Left hindlimb (tissue), 1 donor: ENCODE data around the gene C14orf93.

Source experiments
- DNase-seq: peaks from one replicate; pipeline ENCODE4 v3.0.0-alpha.2; 2018

C14orf93 gene

GRCh38 chr14:23044840-23045239 lies 34.9 kb upstream of the C14orf93 start:
- DNase-seq: no peak

DNA sequence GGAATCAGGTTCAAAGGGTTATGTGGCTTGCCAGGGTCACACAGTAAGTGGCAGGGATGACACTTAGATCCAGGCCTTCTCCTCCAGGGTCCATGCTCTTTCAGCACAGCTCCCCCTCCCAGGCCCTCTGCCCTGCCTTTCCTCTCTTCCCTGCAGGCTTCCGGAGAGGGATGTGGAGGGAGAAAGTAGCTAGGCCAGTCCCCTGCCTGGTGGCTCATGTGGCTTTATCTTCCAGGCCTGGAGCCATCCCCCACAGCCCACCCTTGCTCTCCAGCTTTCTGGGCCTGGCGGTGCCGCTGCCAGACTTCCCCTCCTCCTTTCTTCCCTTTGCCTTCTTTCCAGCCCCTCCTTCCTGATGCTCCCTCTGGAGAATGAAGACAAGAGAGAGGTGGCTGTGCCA lies 33.8 kb upstream of the C14orf93 start:
- DNase-seq: no peak

- DNase-seq: no peak
These were observed 33.2 kb upstream of the C14orf93 start for GRCh38 chr14:23043145-23043544.

- no peak for DNase-seq
These were observed 32.4 kb upstream of the C14orf93 start, which contains the start of gene PSMB11 for GRCh38 chr14:23042162-23042965. Gene PSMB11 (plus strand): TSS chr14:23042212. CDS start chr14:23042226, 14 bp downstream.

GRCh38 chr14:23041729-23042128 lies 31.8 kb upstream of the C14orf93 start:
- no peak for DNase-seq

DNA sequence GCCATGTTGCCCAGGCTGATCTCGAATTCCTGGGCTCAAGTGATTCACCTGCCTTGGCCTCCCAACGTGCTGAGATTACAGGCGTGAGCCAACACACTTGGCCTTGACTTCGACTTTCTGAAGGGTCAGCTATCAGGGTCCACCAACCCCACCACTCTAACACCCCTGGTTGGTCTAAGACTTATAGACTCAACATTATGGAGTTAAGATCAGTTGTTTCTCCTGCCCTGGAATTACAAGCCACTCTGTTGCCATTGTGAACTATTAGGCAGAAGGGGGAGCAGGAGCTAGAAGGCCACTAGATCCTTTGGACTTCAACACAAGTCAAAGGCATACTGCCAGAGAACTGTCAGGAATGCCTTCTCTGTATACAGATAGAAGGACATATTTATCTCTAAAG lies 30.2 kb upstream of the C14orf93 start:
- no peak for DNase-seq

DNA sequence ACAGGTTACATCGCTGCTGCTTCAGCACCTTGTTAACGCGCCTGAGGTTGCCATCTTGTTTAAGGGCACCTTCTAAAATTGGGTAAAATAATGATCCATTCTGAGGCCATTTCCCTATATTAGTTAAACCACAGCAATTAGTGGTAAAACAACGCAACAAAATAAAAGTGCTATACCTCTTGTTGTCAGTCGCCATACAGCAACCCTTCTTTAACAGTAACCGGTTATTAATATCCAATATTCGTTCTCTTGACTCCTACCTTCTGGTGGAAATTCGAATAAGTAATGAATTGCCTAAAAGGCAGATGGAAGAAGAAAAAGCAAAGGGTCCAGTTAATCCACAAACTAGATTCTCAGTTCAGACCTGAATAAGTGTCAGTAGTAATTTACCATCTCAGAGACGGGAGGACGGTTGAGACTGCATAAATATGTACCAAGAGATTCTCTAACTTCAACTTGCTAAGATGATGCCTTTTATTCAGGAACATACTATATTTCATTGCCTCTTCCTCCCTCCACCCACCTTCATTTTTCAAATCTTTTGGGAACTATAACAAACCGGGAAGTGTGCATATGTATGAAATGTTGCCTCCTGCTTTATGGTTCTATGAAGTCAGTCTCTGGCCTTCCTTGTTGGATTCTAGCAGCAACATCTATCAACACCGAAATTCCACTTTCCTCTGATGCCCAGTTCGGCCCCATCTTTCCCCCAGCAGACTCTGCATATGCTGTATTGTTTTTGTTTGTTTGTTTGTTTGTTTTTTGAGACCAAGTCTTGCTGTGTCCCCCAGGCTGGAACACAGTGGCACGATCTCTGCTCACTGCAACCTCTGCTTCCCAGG lies 25.6 kb upstream of the C14orf93 start:
- no peak for DNase-seq

- DNase-seq: peak; percentile 92
These were observed 24.8 kb upstream of the C14orf93 start, which contains the start of gene PSMB5 for GRCh38 chr14:23034498-23035302. Gene PSMB5 (minus strand): TSS chr14:23034900. CDS start chr14:23034881, 19 bp downstream.

DNA sequence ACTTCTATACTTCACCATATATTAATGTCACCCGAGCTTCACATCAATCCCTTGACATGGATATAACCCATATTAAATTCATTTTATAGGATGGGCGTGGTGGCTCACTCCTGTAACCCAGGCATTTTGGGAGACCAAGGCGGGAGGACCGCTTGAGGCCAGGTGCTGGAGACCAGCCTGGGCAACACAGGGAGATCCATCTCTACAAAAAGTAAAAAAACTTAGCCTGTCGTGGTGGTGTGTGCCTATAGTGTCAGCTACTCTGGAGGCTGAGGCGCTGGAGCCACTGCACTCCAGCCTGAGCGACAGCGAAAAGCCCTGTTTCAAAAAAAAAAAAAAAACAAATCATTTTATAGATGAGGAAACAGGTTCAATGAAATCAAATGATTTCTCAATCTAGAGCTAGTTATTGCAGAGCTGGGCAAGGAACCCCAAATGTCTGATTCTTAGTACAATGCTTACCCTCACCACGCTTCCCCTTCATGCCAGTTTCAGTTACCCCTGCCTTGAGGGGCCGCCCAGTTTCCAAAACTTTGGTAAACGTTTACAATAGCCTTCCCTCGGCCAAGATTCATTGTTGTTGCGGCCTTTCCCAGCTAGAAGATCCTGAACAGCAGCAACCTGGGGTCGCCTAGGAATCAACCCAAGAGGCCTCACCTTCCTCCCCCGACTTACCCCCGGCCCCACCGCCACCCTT lies 24.0 kb upstream of the C14orf93 start:
- no peak for DNase-seq

DNA sequence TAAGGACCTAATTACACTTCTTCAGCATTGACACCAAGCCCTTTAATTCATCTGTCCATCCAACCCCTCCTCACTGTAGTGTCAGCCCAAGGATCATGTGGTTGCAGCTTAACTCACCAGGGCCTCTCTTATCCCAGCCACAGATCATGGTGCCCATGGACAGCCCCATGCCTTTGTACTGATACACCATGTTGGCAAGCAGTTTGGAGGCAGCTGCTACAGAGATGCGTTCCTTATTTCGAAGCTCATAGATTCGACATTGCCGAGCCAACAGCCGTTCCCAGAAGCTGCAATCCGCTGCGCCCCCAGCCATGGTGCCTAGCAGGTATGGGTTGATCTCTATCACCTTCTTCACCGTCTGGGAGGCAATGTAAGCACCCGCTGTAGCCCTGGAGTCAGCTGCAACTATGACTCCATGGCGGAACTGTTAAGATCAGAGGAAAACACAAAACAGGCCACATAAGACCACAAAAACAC lies 23.3 kb upstream of the C14orf93 start:
- DNase-seq: no peak

GRCh38 chr14:23030936-23031335 lies 21.0 kb upstream of the C14orf93 start:
- no peak for DNase-seq

- no peak for DNase-seq
These were observed 18.9 kb upstream of the C14orf93 start for GRCh38 chr14:23028799-23029198.

DNA sequence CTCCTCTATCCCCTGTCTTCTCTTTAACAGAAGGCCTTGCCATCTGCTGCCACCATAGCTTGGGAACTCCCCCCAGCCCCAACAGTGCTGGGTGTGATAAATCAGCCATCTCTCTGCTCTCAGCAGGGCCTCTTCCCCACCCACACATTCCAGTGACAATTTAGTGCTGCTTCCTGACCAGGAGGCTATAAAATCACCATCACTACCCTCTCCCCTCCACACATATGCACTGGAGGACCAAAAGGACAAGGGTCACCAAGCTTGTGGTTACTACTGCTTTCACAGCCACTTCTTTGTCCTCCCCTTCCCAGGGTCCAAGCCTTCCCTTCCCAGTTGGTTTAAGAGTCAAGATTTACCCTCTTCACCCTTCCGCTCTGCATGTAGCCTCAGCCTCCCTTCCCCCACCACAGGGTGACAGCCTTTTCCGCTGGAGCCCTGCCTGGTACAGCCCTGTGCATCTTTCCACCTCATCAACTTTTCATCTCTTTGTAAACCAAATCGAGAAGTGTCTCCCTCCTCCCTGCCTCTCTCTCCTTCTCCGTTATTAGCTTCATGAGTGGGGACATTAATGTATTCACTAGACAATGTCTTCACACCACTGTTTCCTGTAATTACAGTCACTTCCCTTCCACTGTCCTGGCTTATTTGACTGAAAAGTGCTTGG lies 15.3 kb upstream of the C14orf93 start:
- DNase-seq: no peak

- no peak for DNase-seq
These were observed 14.7 kb upstream of the C14orf93 start for GRCh38 chr14:23024612-23025075.

DNA sequence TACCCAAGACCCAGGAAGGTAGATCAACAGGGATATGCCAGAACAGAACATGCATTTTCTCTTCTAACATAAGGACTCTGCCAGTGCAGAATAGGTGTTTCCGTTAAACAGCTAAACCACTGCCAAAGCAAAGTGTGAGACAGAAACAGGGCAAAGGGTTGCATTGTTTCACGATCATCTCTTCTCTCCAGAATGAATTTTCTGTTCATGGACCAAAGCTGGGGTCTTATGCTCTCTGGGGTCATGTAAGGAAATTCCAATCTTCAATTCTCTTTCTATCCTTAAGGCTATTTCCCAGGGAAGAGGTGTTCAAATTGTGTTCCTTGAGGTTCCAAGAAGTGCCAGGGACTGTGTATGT lies 13.8 kb upstream of the C14orf93 start:
- DNase-seq: no peak

DNA sequence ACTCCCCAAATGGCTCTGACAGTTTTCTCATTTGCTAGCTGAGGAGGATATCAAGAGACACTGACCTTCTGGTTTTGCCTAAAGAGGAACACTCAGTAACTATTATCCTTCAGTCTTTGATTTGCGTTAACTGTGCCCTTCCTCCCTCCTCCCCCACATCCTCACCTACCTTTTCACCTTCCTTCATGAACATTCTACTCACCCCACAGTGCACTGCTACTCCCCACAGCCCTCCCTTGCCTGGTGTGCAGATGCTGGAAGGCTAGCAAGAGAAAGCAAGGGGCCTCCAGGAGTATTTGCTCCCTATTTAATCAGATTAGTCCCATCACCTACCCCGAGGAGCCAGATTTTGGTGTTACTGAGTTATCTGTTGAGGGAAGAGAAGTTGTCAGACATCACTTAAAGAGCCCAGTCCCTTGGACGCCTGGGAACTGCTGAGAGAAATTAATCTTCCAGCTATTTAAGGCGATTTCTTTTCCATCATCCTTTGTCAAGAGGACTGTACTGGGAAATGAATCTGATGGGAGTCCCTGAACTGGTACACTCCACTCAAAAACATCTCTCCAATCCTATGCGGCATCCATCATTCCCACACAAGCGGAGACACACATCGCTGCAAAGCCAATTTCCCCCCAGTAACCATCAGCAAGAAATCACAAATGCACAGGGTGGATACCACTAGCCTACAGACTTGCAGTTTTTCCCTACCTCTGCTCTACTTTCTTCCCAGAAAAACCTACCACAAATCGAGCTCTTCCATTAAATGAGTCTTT lies 13.3 kb upstream of the C14orf93 start:
- no peak for DNase-seq

- no peak for DNase-seq
These were observed 12.0 kb upstream of the C14orf93 start for GRCh38 chr14:23021889-23022442.

DNA sequence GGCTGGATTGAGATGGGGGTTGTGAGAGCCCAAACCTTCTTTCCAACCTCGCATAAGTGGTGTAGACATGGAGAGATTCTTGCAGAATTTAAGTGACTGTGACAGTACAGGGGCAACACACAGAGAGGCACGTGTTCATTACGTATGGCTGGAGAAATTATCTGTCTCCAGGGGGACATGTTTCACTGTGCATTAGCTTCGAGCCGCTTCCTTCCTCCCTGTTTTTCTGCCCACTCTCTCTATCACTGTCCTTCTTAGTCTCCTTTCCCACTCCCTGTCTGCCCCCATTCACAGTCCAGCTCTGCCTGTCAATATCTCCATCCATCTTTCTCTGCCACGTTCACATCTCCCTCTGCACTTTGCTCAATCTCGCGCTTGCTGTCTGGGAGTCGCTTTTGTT lies 11.5 kb upstream of the C14orf93 start:
- no peak for DNase-seq

DNA sequence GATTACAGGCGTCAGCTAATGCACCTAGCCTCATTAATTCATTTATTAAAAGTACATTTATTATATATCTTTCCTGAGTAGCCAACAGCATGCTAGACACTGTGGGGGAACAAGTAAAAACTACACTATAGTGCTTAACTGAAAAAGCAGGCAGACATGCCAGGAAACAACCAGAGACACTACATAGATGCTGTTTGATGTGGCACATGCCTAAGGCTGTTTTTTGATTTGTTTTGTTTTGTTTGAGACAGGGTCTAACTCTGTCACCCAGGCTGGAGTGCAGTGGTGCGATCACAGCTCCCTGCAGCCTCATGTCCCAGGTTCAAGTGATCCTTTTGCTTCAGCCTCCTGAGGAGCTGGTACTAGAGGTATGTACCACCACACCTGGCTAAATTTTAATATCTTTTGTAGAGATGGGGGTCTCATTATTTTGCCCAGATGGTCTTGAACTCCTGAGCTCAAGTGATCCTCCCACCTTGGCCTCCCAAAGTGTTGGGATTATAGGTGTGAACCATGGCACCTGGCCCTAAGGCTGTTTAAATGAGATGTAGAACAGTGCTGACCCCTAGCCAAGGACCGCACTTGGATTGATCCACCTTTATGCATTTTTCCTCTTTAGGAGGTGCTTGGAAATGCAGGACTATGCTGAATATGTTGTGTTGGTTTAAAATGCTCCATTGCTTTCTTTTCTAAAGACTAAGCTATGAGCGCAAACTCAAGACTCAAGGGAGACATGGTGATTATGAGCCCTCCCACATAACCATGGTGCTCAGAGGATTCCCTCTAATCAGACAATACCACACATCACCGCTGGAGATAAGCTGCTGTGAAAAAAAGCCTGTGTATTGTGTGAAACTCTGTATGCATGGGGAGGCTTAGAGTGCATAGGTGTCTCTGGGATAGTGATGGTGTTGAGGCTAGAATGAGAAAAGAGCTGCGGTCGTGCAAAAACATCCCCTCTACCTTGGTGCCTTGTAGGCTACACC lies 10.5 kb upstream of the C14orf93 start:
- DNase-seq: no peak
